ENCODE measurements around the gene IMMP2L.

IMMP2L gene

DNA sequence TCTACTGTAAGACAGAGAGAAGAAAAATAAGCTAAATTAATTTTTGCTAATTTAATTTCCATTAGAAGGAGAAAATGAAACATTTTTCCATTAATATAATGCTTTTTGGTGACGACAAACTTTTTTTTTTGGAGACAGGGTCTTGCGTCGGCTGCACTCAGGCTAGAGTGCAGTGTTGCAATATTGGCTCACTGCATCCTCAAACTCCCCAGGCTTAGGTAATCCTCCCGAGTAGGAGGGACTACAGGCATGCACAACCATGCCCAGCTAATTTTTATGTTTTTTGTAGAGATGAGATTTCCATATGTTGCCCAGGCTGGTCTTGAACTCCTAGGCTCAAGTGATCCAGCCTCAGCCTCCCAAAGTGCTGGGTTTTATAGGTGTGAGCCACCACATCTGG lies 701.1 kb downstream of the IMMP2L start:
- Histone ChIP-seq H3K36me3 (ENCODE audit: low read length) (no peaks in the 10 kb centered on the region), H3K27ac (ENCODE audit: low read depth, low read length) (no peak overlapping the region), H3K9me2 (replicated peaks; ENCODE audit: insufficient read depth, low read length) (no peaks in the 10 kb centered on the region), H4K20me1 (ENCODE audit: low read depth, low read length) (no peaks in the 10 kb centered on the region), H3K27me3 (ENCODE audit: low read length) (no peaks in the 10 kb centered on the region), H3K79me2 (ENCODE audit: insufficient read depth, low read length) (no peaks in the 10 kb centered on the region), H3F3A (ENCODE audit: insufficient read depth) (no peaks in the 10 kb centered on the region), H3K4me2 (ENCODE audit: low read depth, low read length, poor library complexity, severe bottlenecking) (no peak overlapping the region), H3K9ac (ENCODE audit: low read length) (no peak overlapping the region), H2AFZ (ENCODE audit: low read depth, low read length, severe bottlenecking) (no peak overlapping the region), H3K9me3 (ENCODE audit: insufficient read depth, low read length) (no peaks in the 10 kb centered on the region), H3K4me3 (ENCODE audit: insufficient read depth, low read length, poor library complexity, severe bottlenecking) (no peak overlapping the region)
- TF ChIP-seq EZH2phosphoT487 (conservative IDR thresholded peaks at IDR 0.05; ENCODE audit: low read length), result no peak
- TF ChIP-seq, protein P1, sequence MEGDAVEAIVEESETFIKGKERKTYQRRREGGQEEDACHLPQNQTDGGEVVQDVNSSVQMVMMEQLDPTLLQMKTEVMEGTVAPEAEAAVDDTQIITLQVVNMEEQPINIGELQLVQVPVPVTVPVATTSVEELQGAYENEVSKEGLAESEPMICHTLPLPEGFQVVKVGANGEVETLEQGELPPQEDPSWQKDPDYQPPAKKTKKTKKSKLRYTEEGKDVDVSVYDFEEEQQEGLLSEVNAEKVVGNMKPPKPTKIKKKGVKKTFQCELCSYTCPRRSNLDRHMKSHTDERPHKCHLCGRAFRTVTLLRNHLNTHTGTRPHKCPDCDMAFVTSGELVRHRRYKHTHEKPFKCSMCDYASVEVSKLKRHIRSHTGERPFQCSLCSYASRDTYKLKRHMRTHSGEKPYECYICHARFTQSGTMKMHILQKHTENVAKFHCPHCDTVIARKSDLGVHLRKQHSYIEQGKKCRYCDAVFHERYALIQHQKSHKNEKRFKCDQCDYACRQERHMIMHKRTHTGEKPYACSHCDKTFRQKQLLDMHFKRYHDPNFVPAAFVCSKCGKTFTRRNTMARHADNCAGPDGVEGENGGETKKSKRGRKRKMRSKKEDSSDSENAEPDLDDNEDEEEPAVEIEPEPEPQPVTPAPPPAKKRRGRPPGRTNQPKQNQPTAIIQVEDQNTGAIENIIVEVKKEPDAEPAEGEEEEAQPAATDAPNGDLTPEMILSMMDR (IDR thresholded peaks at IDR 0.05; ENCODE audit: insufficient read depth, low read length, poor library complexity, severe bottlenecking), result no peak

DNA sequence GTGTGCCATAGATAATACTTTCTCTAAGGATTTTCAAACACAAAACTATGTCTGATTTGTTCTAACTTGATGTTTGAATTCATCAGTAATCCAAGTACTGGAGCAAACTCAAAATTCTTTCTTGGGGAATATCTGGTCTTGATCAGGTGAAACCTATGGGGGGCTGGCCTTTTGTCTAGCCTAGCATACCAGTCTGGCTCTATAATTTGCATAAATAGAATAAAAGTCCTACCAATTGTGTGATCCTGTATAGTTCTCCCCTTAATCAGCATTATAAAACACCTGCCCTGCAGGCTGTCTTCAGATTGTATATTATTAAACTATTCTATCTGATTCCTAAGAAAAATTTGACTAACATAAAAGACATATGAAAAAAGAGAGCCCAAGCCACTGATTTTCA lies 705.2 kb downstream of the IMMP2L start:
- no peak overlapping the region for H2AFZ ChIP-seq (ENCODE audit: low read depth, low read length, severe bottlenecking)
- no peaks in the 10 kb centered on the region for H3K36me3 ChIP-seq (ENCODE audit: low read length)
- no peaks in the 10 kb centered on the region for H3K9me2 ChIP-seq (replicated peaks; ENCODE audit: insufficient read depth, low read length)
- no peak overlapping the region for H3K4me2 ChIP-seq (ENCODE audit: low read depth, low read length, poor library complexity, severe bottlenecking)
- no peaks in the 10 kb centered on the region for H3K79me2 ChIP-seq (ENCODE audit: insufficient read depth, low read length)
- no peak overlapping the region for H3K9ac ChIP-seq (ENCODE audit: low read length)
- H4K20me1 ChIP-seq (ENCODE audit: low read depth, low read length), result no peaks in the 10 kb centered on the region
- H3F3A ChIP-seq (ENCODE audit: insufficient read depth), result no peaks in the 10 kb centered on the region
- no peak for TF ChIP-seq EZH2phosphoT487 (conservative IDR thresholded peaks at IDR 0.05; ENCODE audit: low read length)
- TF ChIP-seq, protein P1 (IDR thresholded peaks at IDR 0.05; ENCODE audit: insufficient read depth, low read length, poor library complexity, severe bottlenecking), result no peak
- H3K27me3 ChIP-seq (ENCODE audit: low read length), result no peaks in the 10 kb centered on the region
- H3K4me3 ChIP-seq (ENCODE audit: insufficient read depth, low read length, poor library complexity, severe bottlenecking), result no peak overlapping the region
- no peak overlapping the region for H3K27ac ChIP-seq (ENCODE audit: low read depth, low read length)
- no peaks in the 10 kb centered on the region for H3K9me3 ChIP-seq (ENCODE audit: insufficient read depth, low read length)

DNA sequence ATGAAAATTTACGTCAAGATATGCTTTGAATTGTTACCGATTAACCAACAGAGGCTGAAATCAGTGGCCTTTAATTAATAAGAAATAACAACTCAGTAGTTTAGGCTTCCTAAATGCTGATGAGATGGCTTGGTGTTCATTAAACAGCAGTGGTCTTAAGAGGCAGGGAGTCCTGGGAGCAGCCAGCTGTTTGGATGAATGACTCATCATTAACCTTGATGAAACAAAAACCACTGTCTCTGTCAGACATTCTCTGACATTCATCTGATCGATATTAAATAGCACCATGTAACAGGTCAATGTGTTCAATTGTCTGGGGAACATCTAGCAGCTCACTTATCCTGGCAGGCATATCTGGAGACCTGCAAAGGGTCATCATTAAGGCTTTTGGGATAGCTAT lies 705.6 kb downstream of the IMMP2L start:
- no peak overlapping the region for H3K9ac ChIP-seq (ENCODE audit: low read length)
- no peaks in the 10 kb centered on the region for H3K9me3 ChIP-seq (ENCODE audit: insufficient read depth, low read length)
- no peaks in the 10 kb centered on the region for H3K9me2 ChIP-seq (replicated peaks; ENCODE audit: insufficient read depth, low read length)
- H3K27me3 ChIP-seq (ENCODE audit: low read length), result no peaks in the 10 kb centered on the region
- no peak overlapping the region for H2AFZ ChIP-seq (ENCODE audit: low read depth, low read length, severe bottlenecking)
- TF ChIP-seq EZH2phosphoT487 (conservative IDR thresholded peaks at IDR 0.05; ENCODE audit: low read length), result no peak
- TF ChIP-seq, protein P1 (IDR thresholded peaks at IDR 0.05; ENCODE audit: insufficient read depth, low read length, poor library complexity, severe bottlenecking), result no peak
- H3K79me2 ChIP-seq (ENCODE audit: insufficient read depth, low read length), result no peaks in the 10 kb centered on the region
- no peak overlapping the region for H3K4me3 ChIP-seq (ENCODE audit: insufficient read depth, low read length, poor library complexity, severe bottlenecking)
- no peaks in the 10 kb centered on the region for H3K36me3 ChIP-seq (ENCODE audit: low read length)
- no peaks in the 10 kb centered on the region for H3F3A ChIP-seq (ENCODE audit: insufficient read depth)
- H3K27ac ChIP-seq (ENCODE audit: low read depth, low read length), result no peak overlapping the region
- no peak overlapping the region for H3K4me2 ChIP-seq (ENCODE audit: low read depth, low read length, poor library complexity, severe bottlenecking)
- no peaks in the 10 kb centered on the region for H4K20me1 ChIP-seq (ENCODE audit: low read depth, low read length)

Measured in SU-DHL-6 (cell line).